HG02642 (cell line): ENCODE results near the gene NBEA.
"Not testable (repeated sequence)": the region's sequence is repeated elsewhere in the genome, so short reads cannot be mapped to it uniquely, and the experiment has no call there.

Source experiments
- ATAC-seq: cut with Tn5 transposase; IDR thresholded peaks from one replicate; pipeline ENCODE4 v1.9.1; 2021; ENCODE audit warnings: mild to moderate bottlenecking; ENCODE audit not compliant: unreplicated experiment, poor library complexity

Gene NBEA, protein sequence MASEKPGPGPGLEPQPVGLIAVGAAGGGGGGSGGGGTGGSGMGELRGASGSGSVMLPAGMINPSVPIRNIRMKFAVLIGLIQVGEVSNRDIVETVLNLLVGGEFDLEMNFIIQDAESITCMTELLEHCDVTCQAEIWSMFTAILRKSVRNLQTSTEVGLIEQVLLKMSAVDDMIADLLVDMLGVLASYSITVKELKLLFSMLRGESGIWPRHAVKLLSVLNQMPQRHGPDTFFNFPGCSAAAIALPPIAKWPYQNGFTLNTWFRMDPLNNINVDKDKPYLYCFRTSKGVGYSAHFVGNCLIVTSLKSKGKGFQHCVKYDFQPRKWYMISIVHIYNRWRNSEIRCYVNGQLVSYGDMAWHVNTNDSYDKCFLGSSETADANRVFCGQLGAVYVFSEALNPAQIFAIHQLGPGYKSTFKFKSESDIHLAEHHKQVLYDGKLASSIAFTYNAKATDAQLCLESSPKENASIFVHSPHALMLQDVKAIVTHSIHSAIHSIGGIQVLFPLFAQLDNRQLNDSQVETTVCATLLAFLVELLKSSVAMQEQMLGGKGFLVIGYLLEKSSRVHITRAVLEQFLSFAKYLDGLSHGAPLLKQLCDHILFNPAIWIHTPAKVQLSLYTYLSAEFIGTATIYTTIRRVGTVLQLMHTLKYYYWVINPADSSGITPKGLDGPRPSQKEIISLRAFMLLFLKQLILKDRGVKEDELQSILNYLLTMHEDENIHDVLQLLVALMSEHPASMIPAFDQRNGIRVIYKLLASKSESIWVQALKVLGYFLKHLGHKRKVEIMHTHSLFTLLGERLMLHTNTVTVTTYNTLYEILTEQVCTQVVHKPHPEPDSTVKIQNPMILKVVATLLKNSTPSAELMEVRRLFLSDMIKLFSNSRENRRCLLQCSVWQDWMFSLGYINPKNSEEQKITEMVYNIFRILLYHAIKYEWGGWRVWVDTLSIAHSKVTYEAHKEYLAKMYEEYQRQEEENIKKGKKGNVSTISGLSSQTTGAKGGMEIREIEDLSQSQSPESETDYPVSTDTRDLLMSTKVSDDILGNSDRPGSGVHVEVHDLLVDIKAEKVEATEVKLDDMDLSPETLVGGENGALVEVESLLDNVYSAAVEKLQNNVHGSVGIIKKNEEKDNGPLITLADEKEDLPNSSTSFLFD (N-terminal part only)

DNA sequence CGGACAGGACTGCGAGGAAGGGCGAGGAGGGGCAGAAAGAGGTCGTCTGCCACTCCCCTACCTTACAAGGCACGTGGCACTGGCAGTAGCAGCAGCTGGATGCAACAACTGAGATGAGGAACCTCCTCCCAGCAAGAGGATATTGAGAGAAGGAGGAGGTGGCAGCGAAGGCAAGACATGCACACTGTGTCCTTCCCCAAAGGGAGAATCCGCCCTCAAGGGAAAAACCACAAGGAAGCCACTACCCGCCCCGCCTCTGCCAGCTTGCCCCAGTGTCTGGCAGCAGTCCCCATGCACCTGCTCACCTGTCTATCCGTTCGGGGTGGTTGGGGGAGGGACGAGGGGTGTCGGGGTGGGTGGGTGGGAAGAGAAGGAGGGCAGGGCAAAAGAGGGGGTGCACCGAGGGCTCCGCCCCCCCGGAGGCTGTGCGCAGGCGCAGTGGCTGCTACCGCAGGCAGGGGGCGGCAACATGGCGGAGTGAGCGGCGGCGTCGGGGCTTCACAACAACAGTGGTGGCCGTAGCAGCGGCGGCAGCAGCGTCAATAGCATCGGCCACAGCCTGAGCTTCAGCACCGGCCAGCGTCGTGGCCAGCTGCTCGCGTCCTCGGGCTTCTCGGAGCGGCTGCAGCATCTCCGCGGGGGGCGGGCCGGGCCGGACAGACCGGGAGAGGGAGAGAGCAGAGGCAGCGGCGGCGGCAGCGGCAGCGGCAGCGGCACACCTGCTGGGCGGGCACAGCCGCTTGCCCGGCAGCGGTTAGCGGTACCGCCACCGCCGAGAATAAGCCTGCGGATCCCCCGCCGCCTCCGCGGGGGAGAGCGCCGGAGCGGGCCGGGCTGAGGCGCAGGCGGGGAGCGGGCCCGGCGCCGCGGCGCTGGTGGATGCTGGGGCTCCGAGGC is at the start of gene NBEA:
NBEA (plus strand) TSS at position 436 of the 897 bp plus-strand sequence. CDS start 551 bp downstream, outside the sequence.
- peak; percentile 82 for ATAC-seq

DNA sequence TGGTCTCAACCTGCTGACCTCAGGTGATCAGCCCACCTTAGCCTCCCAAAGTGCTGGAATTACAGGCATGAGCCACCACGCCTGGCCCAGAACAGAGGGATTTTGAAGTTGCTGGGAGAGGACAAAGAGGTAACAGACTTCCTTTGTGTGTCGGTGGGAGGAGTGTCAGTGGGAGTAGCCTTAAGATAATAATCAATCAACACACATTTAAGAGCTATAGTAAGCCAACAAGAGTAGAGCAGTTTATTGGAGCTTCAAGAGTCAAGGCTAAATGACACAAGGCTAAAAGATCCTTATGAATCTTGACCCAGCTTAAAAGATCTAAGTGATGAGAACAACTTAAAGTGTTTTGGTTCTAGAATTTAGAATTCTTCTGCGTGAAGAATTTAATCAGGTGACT is 47.3 kb upstream of the NBEA start:
- ATAC-seq, result no peak

DNA sequence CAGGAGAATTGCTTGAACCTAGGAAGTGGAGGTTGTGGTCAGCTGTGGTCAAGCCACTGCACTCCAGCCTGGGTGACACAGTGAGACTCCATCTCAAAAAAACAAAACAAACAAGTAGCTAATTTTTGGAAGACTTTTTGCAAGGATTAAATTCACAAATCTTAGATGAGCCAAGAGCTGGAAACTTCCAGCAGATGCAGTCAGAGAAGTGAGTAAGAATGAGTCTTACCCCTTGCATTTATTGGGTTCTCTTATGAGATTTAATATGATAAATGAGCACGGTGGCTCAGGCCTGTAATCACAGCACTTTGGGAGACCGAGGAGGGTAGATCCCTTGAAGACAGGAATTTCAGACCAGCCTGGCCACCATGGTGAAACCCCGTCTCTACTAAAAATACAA is 44.9 kb upstream of the NBEA start:
- ATAC-seq, result no peak

DNA sequence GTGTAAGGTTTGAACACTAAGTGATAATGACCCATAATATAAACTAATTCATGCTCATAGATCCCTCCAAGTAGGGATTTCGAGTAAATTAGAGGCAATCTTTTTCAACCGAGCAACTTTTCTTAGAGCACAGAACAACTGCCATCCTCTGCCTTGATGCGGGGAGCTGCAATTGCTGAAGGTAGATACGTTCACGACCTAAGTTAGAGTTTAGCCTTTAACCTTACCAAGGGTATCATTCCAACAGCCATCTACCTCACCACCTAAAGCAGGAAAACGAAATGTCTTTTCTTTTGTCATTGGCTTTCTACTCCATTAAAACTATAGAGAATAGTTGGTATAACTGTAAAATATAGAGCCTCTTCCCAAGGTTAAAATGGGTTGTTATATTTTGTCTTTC is 42.2 kb upstream of the NBEA start:
- no peak for ATAC-seq

DNA sequence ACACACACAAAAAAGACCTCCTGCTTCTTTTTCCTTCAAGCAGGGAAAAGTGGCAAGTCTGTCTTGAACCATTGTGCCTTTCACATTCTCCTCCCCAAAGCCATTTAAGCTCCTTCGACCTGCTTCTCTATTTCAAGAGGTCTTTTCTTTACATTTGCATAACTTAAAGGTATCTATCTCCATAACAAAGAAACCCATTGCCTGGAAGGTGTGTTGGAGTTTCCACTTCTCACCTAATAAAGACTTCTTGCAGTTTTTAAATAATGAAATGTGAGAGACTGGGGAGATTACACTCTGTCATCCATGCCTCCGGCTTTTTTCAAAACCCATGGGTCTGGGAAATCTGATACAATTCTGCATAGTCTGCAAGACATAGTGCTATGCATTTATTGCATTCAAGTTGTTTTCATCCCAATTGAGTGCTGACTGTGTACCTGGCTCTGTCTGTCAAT is 41.8 kb upstream of the NBEA start:
- no peak for ATAC-seq

DNA sequence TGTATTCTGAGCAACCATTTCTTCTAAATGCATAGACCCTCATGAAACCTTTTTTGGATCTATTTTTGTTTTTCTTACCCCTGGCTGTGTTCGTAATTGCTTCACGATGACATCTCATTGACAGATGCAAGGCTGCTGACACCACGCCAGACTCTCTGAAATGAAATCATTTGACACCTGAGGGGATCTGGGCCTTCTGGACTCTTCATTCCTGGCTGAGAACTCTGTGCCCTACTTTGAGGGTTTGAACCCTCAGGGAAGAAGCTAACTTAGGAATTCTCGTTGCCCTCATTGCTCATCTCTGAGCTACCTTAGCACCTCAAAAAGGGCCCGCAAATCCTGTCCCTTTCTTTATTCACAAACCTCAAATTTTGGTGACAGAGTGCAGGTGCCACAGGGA is 40.5 kb upstream of the NBEA start:
- ATAC-seq, result no peak

DNA sequence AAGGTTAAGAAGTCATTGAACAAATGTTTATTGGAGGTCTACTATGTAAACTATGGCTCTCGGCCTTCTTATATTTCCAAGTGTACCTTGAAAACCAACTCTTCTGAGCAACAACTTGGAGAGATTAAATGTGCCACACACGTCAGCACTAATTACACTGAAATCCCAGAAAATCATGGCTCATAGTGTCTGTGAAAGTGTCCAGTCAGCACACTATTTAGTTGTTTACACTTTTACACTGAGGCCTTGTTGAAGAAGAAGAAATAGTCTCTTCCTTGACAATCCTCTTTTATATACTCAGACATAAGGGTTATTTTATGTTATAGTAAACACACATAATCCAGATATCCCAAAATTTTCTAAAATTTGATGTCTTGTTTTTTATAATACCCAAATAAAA is 30.9 kb upstream of the NBEA start:
- no peak for ATAC-seq

DNA sequence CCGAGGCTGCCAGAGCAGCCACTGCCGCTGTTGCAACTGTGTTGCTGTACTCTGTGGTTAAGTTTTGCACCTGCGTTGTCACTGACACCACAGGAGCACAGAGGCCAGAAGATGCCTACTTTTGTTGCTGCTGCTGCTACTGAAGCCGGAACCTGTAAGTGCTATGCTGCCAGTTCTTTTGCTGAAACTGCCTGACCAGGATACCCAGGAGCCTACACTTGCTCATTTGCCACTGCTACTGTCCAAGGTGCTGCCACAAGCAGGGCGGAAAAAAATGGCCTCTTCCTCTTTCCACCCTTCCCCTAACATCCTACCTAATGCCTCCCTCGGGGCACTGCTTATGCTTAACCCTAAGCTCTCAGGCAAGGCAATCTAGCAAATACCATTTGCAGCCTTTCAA is 29.0 kb upstream of the NBEA start:
- ATAC-seq, result no peak

DNA sequence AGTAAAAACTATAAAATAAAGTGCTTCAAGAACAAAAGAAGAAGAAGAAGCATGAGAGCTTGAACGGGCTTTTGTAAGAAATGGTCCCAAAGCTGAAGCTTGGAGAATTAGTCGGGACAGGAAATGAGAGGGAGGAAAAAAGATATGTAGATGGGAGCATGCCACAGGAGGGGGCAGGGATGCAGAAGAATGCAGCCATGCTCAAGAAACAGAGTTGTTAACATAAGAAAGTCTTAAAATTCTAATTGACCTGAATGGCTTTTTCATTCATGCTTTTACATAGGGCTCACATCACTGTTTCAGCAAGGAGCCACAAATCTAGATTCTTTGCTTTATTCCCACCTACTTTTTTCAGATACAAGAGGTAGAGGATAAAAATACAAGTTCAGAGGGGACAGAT is 27.7 kb upstream of the NBEA start:
- no peak for ATAC-seq

DNA sequence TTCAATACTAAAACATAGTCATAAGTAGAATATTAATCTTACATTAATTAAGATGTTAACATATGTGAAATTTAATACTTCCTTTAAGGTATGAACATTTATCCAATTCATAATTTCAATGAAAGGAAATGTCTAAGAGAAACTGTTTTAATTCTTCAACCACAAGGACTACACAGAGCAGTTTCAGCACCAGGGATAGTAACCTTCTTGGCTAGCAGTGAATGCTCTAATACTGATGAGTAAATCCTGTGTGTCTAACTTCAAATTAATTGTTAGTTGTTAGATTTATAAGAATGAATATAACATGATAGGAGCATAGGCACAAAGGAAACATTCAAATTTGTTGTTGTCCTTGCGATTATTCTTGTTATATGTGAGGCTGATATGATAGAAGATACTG is 15.6 kb upstream of the NBEA start:
- no peak for ATAC-seq

DNA sequence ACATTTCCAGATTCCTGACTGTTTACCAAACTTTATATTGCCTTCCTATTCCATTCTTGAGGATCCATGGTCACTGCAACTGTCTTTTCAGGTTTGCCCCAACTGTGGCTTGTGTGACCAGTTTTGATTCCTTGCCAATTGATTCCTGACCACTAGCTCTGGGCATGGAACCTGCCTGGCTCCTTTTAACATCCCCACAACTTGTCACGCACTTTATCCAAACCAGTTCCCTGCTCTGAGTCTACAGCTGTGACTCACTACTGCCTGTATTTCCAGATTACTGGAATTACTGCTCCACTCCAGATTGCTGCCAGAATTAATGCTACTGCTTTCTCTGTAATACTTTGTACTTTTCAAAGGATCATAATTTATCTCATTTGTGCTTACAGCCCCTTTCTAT is 13.4 kb upstream of the NBEA start:
- ATAC-seq, result not testable (repeated sequence)

DNA sequence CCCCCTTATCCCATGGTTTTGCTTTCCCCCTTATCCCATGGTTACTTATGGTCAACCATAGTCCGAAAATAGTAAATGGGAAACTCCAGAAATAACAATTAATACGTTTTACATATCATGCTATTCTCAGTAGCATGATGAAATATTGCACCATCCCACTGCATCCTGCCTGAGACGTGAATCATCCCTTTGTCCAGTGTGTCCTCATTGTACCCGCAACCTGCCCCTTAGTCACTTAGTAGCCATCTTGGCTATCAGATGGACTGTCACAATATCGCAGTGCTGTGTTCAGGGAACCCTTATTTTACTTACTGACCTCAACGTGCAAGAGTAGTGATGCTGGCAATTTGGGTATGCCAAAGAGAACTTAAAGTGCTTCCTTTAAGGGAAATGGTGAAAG is 10.5 kb upstream of the NBEA start:
- no peak for ATAC-seq

DNA sequence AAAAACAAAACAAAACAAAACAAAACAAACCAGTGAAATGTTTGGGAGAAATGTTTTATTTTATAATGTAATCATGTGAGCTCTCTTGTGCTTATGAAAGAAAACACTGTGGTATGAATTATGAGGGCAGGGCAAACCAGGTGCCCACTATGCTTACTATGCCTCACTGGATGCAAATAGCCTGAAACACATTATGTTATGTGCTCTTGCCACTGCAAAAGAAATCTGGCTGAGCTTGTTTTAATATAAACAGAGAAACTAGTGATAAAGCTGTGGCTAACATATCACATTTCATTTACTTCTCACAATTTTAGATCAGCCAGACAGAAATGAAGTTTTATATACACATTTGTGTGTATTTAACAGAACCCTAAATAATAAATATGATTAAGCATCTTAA is 8.7 kb upstream of the NBEA start:
- ATAC-seq, result no peak

DNA sequence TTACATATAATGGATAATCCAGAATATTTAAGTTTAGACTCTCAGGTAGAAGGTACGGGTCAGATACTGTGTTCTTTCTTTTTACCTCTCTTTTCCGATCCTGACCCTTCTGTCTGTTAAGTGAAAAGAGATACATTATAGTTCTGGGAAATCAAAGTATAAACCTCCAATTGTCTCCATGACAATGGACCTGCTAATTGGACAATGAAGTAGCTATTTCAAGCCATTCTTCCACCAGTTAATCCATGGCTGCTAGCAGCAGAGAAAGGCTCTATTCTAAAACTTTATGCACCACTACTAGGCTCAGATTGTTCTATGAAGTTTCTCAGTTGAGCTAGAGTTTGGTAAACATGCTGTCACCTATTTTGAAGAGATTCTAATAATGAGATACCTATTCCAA is 8.3 kb upstream of the NBEA start:
- ATAC-seq, result no peak

DNA sequence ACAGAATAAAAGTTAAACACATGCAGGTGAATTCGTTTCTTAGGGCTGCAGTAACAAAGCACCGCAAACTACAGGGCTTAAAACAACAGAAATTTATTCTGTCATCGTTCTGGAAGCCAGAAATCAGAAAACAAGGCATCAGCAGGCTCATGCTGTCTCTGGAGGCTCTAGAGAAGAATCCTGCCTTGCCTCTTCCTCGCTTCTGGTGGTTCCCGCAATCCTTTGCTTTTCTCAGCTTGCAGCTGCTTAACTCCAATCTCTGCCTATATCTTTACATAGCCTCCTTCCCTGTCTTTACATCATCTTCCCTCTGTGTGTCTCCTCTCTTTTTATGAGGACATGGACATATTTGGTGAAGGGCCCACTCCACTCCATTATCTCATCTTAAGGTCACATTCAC is 6.2 kb upstream of the NBEA start:
- no peak for ATAC-seq

DNA sequence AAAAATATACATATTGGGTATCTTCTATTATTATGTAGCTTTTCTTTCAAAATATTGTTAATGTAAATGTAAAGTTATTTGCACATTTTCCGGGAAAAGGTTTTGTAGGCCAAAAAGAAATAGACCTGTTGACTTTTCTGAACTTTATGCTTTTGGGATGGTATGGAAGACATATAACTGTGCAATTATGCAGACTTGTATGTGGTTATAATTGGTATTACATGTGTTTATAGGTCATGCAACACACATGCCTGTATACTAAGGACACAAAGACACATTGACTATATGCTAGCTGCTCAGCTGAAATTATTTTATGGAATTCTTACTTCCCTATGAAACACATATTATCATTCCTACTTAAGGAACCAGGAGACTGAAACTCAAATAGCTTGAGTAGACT is 2.3 kb upstream of the NBEA start:
- no peak for ATAC-seq

DNA sequence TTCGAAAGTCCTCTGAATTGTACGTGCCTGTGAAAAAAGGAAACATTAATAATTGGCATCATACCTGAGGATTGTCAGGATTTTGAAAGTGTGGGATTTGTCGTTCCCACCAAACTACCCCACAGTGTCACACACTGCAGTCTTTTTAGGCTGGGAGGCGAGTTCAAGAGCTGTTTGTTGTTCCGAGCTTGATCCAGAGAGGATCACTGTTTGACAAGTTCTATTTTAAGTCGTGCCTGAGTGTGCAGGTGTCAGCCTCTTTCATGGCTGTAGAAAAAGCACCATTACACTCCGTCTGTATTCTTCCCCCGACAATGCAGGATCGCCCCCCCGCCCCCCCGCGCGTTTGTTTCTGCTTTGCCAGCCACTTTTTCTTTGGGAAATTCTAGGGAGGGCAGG is 635 bp upstream of the NBEA start:
- ATAC-seq, result no peak

DNA sequence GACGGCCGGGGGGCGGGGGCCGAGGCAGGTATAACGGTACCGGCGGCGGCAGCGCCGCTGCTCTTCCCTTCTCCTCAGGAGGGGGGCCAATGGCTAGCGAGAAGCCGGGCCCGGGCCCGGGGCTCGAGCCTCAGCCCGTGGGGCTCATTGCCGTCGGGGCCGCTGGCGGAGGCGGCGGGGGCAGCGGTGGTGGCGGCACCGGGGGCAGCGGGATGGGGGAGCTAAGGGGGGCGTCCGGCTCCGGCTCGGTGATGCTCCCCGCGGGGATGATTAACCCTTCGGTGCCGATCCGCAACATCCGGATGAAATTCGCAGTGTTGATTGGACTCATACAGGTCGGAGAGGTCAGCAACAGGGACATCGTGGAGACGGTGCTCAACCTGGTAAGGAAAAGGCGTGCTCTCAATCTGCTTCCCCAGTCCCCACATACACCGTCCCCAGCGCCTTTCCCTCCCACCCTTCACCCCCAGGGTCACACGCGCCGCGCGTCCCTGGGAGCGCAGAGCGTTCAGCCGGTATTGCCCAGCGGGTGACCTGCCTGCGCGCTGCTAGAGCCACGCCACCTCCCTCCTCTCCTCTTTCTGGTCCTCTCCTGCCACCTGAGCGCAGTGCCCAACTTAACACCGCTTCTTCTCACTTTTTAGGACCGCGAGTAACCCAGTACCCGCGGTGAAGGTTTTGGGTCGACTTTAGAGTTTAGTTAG is 814 bp downstream of the NBEA start:
- ATAC-seq, result peak; percentile 6
